Astrocyte of the hippocampus (primary cell): ENCODE measurements around the gene CLCN1.
"Not testable (repeated sequence)": the region's sequence is repeated elsewhere in the genome, so short reads cannot be mapped to it uniquely, and the experiment has no call there.

Experiments used
- DNase-seq: peaks from one replicate; pipeline ENCODE4 v3.0.0; 2011; ENCODE audit warnings: low read depth, low spot score

CLCN1 gene

GRCh38 chr7:143384661-143385631 lies 69.0 kb downstream of the CLCN1 start:
- no peak for DNase-seq

GRCh38 chr7:143385891-143386781 lies 70.2 kb downstream of the CLCN1 start:
- peak; percentile 46 for DNase-seq

- no peak for DNase-seq
Observed at GRCh38 chr7:143387156-143387975, 71.5 kb downstream of the CLCN1 start.

DNA sequence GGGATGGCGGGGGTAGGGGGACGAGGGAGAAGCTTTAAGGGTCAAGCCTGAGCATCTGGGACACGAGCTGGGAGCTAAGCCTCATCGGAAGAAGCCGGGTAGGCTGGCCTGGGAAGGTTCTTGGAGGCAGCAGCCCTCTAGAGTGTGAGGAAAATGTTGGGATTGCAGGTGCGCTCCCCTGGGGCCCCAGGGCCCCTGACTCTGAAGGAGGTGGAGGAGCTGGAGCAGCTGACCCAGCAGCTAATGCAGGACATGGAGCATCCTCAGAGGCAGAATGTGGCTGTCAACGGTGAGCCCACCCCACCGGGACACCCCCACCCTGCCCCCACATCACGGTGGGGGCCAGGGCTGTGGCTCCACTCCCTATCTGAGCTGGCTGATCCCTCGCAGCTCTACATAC lies 72.1 kb downstream of the CLCN1 start:
- no peak for DNase-seq

- DNase-seq = no peak
Observed at GRCh38 chr7:143388491-143389101, 72.7 kb downstream of the CLCN1 start.

GRCh38 chr7:143389316-143390103 lies 73.6 kb downstream of the CLCN1 start:
- DNase-seq = no peak

- DNase-seq = no peak
Observed at GRCh38 chr7:143390104-143390772, 74.3 kb downstream of the CLCN1 start.

DNA sequence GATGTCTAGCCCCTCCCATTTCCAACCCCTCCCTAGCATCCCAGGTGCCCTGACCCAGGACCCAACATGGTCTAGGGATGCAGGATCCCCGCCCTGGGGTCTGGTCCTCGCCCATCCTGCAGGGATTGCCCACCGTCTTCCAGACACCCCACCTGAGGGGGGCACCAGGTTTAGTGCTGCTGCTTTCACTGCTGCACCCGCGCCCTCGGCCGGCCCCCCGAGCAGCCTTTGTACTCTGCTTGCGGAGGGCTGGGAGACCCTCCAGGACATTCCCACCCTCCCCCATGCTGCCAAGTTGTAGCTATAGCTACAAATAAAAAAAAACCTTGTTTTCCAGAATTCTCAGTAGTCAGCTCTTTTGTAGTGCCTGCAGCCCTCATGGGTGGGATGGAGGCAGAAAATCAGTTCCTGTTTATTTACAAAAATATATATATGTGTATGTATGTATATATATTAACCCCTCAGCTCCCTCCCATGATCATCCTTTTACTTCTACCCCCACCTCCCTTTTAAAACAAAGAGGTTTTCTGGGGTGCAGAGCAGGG lies 74.9 kb downstream of the CLCN1 start:
- DNase-seq = no peak

- DNase-seq = peak; percentile 80
Observed at GRCh38 chr7:143391462-143392404, 75.8 kb downstream of the CLCN1 start.

- not testable (repeated sequence) for DNase-seq
Observed at GRCh38 chr7:143392427-143392826, 76.5 kb downstream of the CLCN1 start.

- no peak for DNase-seq
Observed at GRCh38 chr7:143392875-143393266, 77.0 kb downstream of the CLCN1 start.

GRCh38 chr7:143393267-143394041 lies 77.5 kb downstream of the CLCN1 start:
- DNase-seq = peak; percentile 53

- DNase-seq = no peak
Observed at GRCh38 chr7:143394068-143394467, 78.2 kb downstream of the CLCN1 start.

DNA sequence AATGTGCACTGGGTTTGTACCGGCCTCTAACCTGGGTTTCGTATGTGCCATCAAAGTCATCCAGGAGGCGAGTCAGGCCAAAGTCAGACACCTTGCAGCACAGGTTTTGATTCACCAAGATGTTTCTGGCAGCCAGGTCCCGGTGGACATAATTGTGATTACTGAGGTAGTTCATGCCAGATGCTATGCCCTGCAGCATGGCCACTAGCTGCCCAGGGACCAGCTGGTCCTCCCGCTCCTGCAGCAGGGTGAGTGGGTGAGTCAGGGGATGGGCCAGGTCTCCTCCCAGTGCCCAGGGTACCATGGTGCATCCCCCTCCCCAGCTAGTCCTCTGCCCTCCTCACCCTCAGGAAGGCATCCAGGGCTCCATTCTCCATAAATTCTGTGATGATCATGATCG lies 78.9 kb downstream of the CLCN1 start:
- DNase-seq = no peak

- DNase-seq = no peak
Observed at GRCh38 chr7:143395187-143396149, 79.6 kb downstream of the CLCN1 start.

DNA sequence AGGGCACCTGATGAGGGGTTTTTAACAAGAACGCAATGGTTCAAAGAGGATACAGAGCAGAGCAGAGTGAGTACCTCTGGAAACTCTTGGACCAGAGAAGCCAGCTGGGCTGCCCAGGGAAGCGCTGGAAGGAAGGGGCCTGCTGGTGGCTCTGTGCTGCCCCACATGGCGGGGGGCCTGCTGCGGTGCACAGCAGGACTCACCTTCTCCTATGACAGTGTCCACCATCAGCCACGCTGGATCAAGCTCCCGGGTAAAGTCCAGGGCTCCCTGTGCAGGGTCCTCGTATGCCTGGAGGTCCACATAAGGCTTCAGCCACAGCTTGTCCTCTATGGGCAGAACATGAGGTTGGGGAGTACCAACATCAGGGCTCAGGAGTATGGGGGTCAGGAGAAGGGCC lies 80.3 kb downstream of the CLCN1 start:
- DNase-seq = no peak
